Neural crest cell (in vitro differentiated cells): ENCODE data around the gene SLC22A6. TPM values are rescaled to one million over a fixed set of nuclear protein-coding genes. Genes with fewer than 3 reads are reported as not detected.
"Not testable (repeated sequence)": the region's sequence is repeated elsewhere in the genome, so short reads cannot be mapped to it uniquely, and the experiment has no call there.

ENCODE experiments used
- DNase-seq: peaks from one replicate; pipeline ENCODE4 v3.0.0; 2021; ENCODE audit warnings: low read depth, mixed read lengths, low spot score
- H3K27ac Mint-ChIP-seq: one replicate; pipeline ENCODE4 v1.8.0; 2021; ENCODE audit warnings: mild to moderate bottlenecking, mixed read lengths; ENCODE audit not compliant: unreplicated experiment
- H3K27me3 Mint-ChIP-seq: 2 replicates; pipeline ENCODE4 v1.8.0; 2021; ENCODE audit warnings: low read depth, mild to moderate bottlenecking, mixed read lengths
- H3K36me3 Mint-ChIP-seq: 2 replicates; pipeline ENCODE4 v1.8.0; 2021; ENCODE audit warnings: low read depth, mild to moderate bottlenecking, mixed read lengths
- H3K4me1 Mint-ChIP-seq: 2 replicates; pipeline ENCODE4 v1.8.0; 2021; ENCODE audit warnings: mixed read lengths
- H3K4me3 Mint-ChIP-seq: one replicate; pipeline ENCODE4 v1.8.0; 2021; ENCODE audit warnings: mild to moderate bottlenecking, mixed read lengths
- H3K9me3 Mint-ChIP-seq: 2 replicates; pipeline ENCODE4 v1.8.0; 2021; ENCODE audit warnings: mixed read lengths
- CTCF ChIP-seq: fragments of 200-600 bp; sonication (generic); conservative IDR thresholded peaks from 2 replicates; pipeline ENCODE4 v1.5.0; 2021; ENCODE audit warnings: antibody characterized with exemption, mild to moderate bottlenecking
- total RNA-seq: library from RNA; stranded (reverse); gene quantifications from 2 replicates; pipeline ENCODE4 v1.2.1, GENCODE V29; 2021

Gene SLC22A6
- total RNA-seq, 1 donor from 2014 or later = not detected

- Mint-ChIP-seq H3K4me3 (no peak overlapping the region), H3K9me3 (peaks cover 4% of the 10 kb centered on the region), H3K4me1 (peaks cover 12% of the 10 kb centered on the region), H3K27ac (no peak overlapping the region), H3K36me3 (no peaks in the 10 kb centered on the region), H3K27me3 (peaks cover 2% of the 10 kb centered on the region)
- no peak for DNase-seq
- no peak for TF ChIP-seq CTCF
Observed at GRCh38 chr11:62957147-62957546, 27.6 kb downstream of the SLC22A6 start.

- H3K36me3 Mint-ChIP-seq = no peaks in the 10 kb centered on the region
- peaks cover 10% of the 10 kb centered on the region for H3K27me3 Mint-ChIP-seq
- no peak overlapping the region for H3K27ac Mint-ChIP-seq
- peaks cover 12% of the 10 kb centered on the region for H3K4me1 Mint-ChIP-seq
- peaks cover 4% of the 10 kb centered on the region for H3K9me3 Mint-ChIP-seq
- DNase-seq = no peak
- no peak overlapping the region for H3K4me3 Mint-ChIP-seq
- no peak for TF ChIP-seq CTCF
Observed at GRCh38 chr11:62954478-62954877, 30.3 kb downstream of the SLC22A6 start.

DNA sequence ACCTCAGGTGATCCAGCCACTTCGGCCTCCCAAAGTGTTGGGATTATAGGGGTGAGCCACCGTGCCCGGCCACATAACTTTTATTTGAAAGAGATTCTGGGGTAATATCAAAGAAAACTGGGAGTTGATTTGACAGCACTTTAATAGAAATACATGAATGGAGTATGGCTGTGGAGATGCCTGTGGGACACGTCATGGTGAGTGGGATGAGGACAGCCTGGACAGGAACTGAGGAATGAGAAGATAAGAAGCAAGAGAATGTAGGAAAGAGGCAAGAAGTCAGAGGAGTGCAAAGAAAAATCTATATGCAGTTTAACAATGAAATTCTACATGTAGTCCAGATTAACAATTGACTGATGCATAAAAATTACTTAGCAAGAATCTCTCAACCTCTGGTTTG is 31.0 kb downstream of the SLC22A6 start:
- no peak for DNase-seq
- no peak overlapping the region for H3K27ac Mint-ChIP-seq
- H3K4me3 Mint-ChIP-seq = no peak overlapping the region
- TF ChIP-seq CTCF = no peak
- peaks cover 5% of the 10 kb centered on the region for H3K4me1 Mint-ChIP-seq
- H3K9me3 Mint-ChIP-seq = peaks cover 4% of the 10 kb centered on the region
- peaks cover 10% of the 10 kb centered on the region for H3K27me3 Mint-ChIP-seq
- no peaks in the 10 kb centered on the region for H3K36me3 Mint-ChIP-seq

DNA sequence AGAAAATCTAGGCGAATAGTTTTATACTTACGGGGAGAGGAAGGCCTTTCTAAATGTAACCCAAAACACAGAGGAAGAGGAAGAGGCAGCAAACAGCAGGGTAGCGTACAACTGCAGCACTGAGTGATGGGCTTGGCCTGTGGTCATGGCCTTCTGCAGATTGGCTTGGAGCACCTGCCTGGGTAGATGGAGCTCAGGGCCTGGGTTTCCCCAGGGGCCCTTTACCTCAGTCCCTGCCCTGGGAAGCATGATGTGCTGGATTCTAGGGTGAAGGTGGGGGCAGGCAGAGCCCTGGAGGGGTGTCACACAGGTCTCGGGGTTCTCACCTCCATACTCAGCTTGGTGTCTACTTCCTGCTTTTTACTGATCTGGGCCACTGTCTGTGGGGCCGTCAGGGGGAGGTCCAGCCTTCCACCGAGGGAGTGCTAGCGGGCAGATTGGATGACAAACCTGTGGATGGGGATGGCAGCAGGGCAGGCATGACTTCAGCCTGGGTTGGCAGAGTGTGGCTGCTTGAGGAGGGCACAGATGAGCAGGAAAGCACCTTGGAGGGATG is 35.9 kb downstream of the SLC22A6 start:
- Mint-ChIP-seq H3K4me3 (no peak overlapping the region), H3K36me3 (no peaks in the 10 kb centered on the region), H3K27me3 (peaks cover 10% of the 10 kb centered on the region), H3K4me1 (no peaks in the 10 kb centered on the region), H3K27ac (no peak overlapping the region), H3K9me3 (peaks cover 2% of the 10 kb centered on the region)
- DNase-seq = no peak
- no peak for TF ChIP-seq CTCF

DNA sequence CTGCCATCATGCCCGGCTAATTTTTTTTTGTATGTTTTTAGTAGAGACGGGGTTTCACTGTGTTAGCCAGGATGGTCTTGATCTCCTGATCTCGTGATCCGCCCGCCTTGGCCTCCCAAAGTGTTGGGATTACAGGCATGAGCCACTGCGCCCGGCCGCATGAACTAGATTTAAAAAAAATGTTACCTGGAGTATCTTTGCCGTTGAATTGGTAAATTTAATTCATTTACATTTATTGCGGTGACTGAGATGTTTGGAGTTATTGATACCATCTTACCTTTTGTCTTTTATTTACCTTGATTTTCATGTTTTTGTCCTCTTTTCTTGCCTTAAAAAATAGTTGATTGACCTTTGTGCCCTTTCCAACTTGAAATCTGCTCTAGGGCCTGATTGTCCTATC is 39.2 kb downstream of the SLC22A6 start:
- not testable (repeated sequence) for DNase-seq, H3K4me1 Mint-ChIP-seq, H3K4me3 Mint-ChIP-seq, H3K27me3 Mint-ChIP-seq, H3K27ac Mint-ChIP-seq, H3K9me3 Mint-ChIP-seq, H3K36me3 Mint-ChIP-seq

DNA sequence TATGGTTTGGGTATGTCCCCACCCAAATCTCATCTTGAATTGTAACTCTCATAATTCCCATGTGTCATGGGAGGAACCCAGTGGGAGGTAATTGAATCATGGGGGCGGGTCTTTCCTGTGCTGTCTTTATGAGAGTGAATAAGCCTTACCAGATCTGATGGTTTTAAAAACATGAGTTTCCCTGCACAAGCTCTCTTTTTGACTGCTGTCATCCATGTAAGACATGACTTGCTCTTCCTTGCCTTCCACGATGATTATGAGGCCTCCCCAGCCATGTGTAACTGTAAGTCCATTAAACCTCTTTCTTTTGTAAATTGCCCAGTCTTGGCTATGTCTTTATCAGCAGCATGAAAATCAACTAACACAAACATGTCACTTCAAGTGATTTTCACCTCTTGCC is 47.2 kb downstream of the SLC22A6 start:
- not testable (repeated sequence) for H3K4me1 Mint-ChIP-seq, H3K27ac Mint-ChIP-seq, H3K27me3 Mint-ChIP-seq, H3K4me3 Mint-ChIP-seq, DNase-seq, H3K36me3 Mint-ChIP-seq, H3K9me3 Mint-ChIP-seq

DNA sequence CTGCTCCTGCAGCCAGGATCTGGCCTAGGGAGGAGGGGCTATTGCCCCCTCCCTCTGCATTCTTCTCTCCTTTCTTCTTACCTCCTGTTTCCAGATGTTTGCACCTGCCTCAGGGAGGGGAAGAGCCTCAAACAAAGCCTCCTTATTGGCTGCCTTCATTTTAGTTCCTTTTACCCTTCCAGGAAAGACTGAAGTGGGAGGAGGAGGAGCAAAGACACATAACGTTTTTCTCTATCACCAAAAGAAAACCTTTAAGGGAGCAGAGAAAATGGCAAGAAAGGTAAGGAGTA is 50.3 kb downstream of the SLC22A6 start:
- Mint-ChIP-seq H3K36me3 (no peaks in the 10 kb centered on the region), H3K4me1 (no peaks in the 10 kb centered on the region), H3K27me3 (peaks cover 21% of the 10 kb centered on the region), H3K9me3 (peaks cover 3% of the 10 kb centered on the region), H3K4me3 (no peak overlapping the region), H3K27ac (no peak overlapping the region)
- DNase-seq = no peak
- no peak for TF ChIP-seq CTCF
